CD4-positive, alpha-beta T cell treated with Interleukin-21 for 1 hour (primary cell): ENCODE data around the gene VCX2.
"Not testable (repeated sequence)": the region's sequence is repeated elsewhere in the genome, so short reads cannot be mapped to it uniquely, and the experiment has no call there.

Experiments used
- DNase-seq: peaks from one replicate; pipeline ENCODE4 v3.0.0-alpha.2; 2020

Gene VCX2

GRCh38 chrX:8121391-8121790, 49.7 kb downstream of the VCX2 start:
- DNase-seq, result not testable (repeated sequence)
